K562 (cell line): ENCODE measurements around the gene APCDD1L.

Experiments used
- EZH2 ChIP-seq: IDR thresholded peaks from 2 replicates; pipeline ENCODE4 v1.6.1; 2012; ENCODE audit warnings: low read depth, mild to moderate bottlenecking, inconsistent platforms, low read length, borderline replicate concordance
- PURB ChIP-seq: sonication (generic); formaldehyde crosslinking; IDR thresholded peaks from 2 replicates; pipeline ENCODE4 v1.9.0; 2021; ENCODE audit warnings: low read depth, mild to moderate bottlenecking, missing genetic modification reagents
- TF ChIP-seq, protein P1 (sequence below): sonication (generic); formaldehyde crosslinking; IDR thresholded peaks from 2 replicates; pipeline ENCODE4 v1.8.0; 2022; ENCODE audit warnings: missing genetic modification reagents, mild to moderate bottlenecking, borderline replicate concordance

DNA sequence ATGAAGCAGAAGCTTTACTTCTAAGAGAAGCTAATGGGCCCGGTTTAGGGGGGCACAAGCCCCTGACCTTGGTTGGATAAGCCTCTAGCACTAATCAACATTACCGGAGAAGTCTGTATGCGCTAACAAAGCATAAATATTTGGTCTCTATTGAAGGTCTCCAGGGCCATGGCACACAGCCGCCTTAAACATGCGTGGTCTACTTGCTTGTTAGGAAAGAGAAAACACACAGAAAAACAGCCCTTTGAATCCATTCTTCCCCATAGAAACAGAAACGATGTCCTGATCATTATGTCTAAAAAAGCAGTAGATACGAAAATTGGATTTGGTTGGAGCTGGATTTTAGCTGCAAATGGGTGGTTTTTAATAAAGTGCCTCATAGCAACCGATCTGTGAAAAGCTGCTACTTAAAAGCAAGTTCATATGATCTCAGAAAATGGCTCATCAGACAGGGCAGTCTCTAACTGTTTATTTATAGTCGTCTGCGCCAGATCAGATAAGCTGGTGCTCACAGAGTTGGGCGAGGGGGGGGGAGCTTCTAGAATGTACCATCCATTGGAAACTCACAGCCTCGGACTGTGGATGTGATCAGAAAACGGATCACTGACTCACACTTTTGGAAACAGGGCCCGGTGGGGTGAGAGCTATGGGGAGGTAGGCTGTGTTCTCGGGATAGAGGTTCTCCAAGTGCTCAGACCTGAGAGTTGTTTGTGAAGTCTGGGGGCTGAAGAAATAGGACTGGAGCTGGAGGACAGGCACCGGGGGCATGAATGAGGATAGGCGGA, 35.3 kb upstream of the APCDD1L start:
- TF ChIP-seq PURB (no peak), EZH2 (no peak)
- TF ChIP-seq, protein P1, sequence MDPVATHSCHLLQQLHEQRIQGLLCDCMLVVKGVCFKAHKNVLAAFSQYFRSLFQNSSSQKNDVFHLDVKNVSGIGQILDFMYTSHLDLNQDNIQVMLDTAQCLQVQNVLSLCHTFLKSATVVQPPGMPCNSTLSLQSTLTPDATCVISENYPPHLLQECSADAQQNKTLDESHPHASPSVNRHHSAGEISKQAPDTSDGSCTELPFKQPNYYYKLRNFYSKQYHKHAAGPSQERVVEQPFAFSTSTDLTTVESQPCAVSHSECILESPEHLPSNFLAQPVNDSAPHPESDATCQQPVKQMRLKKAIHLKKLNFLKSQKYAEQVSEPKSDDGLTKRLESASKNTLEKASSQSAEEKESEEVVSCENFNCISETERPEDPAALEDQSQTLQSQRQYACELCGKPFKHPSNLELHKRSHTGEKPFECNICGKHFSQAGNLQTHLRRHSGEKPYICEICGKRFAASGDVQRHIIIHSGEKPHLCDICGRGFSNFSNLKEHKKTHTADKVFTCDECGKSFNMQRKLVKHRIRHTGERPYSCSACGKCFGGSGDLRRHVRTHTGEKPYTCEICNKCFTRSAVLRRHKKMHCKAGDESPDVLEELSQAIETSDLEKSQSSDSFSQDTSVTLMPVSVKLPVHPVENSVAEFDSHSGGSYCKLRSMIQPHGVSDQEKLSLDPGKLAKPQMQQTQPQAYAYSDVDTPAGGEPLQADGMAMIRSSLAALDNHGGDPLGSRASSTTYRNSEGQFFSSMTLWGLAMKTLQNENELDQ (CRISPR knock-in tag), result no peak
